Naive B cell (primary cell): Measurements from ENCODE around the gene TMEM94. TPM values are rescaled to one million over a fixed set of nuclear protein-coding genes. Genes with fewer than 3 reads are reported as not detected.
"Not testable (repeated sequence)": the region's sequence is repeated elsewhere in the genome, so short reads cannot be mapped to it uniquely, and the experiment has no call there.

Experiments used
- ATAC-seq, 2 donors: fragments of 150-1000 bp; cut with Tn5 transposase; 2 replicates each; pipeline ENCODE4 v1.10.0; 2021; ENCODE audit warnings: low read depth in 2 of 2, mild to moderate bottlenecking in 2 of 2, moderate library complexity in 2 of 2
- DNase-seq: peaks from one replicate; pipeline ENCODE4 v3.0.0; 2022
- H3K27ac Mint-ChIP-seq, 6 donors: one replicate each; pipeline ENCODE4 v1.8.0; 2020 to 2022; ENCODE audit warnings: mild to moderate bottlenecking in 6 of 6, mixed read lengths in 6 of 6, moderate library complexity in 5 of 6, inconsistent platforms in 2 of 6
- H3K27me3 Mint-ChIP-seq, 3 donors: one replicate each; pipeline ENCODE4 v1.8.0; 2021 to 2022; ENCODE audit warnings: mixed read lengths in 3 of 3, mild to moderate bottlenecking in 1 of 3
- H3K36me3 Mint-ChIP-seq, 2 donors: one replicate each; pipeline ENCODE4 v1.8.0; 2020 to 2022; ENCODE audit warnings: mixed read lengths in 2 of 2, inconsistent platforms in 1 of 2, mild to moderate bottlenecking in 1 of 2
- H3K4me1 Mint-ChIP-seq, 3 donors: one replicate each; pipeline ENCODE4 v1.8.0; 2020 to 2022; ENCODE audit warnings: mixed read lengths in 3 of 3, inconsistent platforms in 1 of 3, mild to moderate bottlenecking in 1 of 3, moderate library complexity in 1 of 3
- H3K4me3 Mint-ChIP-seq, 8 donors: one replicate each; pipeline ENCODE4 v1.8.0; 2020 to 2022; ENCODE audit warnings: mild to moderate bottlenecking in 8 of 8, mixed read lengths in 8 of 8, moderate library complexity in 8 of 8, inconsistent platforms in 2 of 8
- H3K9me3 Mint-ChIP-seq, 7 donors: one replicate each; pipeline ENCODE4 v1.8.0; 2020 to 2022; ENCODE audit warnings: mixed read lengths in 7 of 7, mild to moderate bottlenecking in 5 of 7, inconsistent platforms in 2 of 7, moderate library complexity in 1 of 7
- polyA plus RNA-seq, 6 donors: library from polyadenylated mRNA; unstranded; fragments of 300-500 nt; fragmentation: Illumina TruSeq; gene quantifications; one replicate each; pipeline ENCODE4 v1.2.3, GENCODE V29; 2021; ENCODE audit warnings: low read depth in 6 of 6

The TMEM94 gene
- polyA plus RNA-seq, 6 donors from 2014 or later, result 6.3 to 25.9 (median 9.0) TPM

DNA sequence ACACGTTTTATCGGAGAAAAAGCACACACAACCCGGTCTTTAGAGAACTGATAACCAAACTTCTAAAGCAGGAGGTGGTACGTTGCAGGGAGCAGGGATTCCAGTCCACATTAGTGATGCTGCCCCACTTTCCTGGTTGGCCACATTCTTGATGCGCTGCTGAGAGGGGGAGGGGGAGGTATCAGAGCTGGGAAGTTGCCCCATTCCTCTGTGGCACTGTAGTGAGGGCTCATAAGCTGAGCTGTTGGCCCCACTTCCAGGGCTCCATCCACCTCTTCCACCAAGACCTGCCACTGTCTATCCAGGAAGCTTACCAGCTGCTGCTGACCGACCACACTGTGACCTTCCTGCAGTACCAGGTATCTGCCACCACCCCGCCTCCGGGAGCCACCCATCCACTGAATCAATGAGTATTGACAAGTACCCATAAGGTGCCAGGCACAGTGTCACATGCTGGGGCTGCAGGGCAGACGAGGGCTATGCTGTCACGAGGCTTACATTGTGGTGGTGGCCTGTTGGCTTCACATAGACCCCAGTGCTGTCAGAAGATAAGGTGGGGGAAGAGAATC lies 60.9 kb downstream of the TMEM94 start:
- ATAC-seq, result no peak
- H3K4me1 Mint-ChIP-seq, result peaks cover 15 to 21% (median 21%) of the 10 kb centered on the region in 3 donors
- H3K27me3 Mint-ChIP-seq, result no peaks in the 10 kb centered on the region
- H3K36me3 Mint-ChIP-seq, result no peaks in the 10 kb centered on the region
- peak overlapping the region; percentile 68 to 91 (median 84) for H3K4me3 Mint-ChIP-seq
- no peaks in the 10 kb centered on the region for H3K9me3 Mint-ChIP-seq
- no peak for DNase-seq
- peak overlapping the region in 4 of 6 donors; percentile 3 to 81 (median 28) for H3K27ac Mint-ChIP-seq

DNA sequence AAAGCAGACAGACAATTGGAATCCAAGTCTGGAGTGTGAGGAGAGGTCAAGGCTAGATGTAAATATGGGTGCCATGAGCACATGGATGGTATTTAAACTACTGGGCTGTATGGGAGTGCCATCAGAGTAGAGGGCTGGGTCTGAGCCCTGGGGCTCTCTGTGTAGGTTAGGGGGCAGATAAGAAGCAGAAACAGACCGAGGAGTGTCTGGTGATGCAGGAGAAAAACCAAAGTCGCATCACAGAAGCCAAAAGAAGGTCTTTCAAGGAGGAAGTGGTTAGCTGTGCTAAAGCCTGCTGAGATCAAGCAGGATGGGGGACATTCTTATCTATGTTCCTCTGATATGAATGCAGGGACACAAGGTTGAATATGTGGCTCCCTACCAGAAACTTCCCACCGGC lies 61.8 kb downstream of the TMEM94 start:
- H3K4me1 Mint-ChIP-seq, result peaks cover 15 to 21% (median 21%) of the 10 kb centered on the region in 3 donors
- peak; percentile 32 to 41 for ATAC-seq

DNA sequence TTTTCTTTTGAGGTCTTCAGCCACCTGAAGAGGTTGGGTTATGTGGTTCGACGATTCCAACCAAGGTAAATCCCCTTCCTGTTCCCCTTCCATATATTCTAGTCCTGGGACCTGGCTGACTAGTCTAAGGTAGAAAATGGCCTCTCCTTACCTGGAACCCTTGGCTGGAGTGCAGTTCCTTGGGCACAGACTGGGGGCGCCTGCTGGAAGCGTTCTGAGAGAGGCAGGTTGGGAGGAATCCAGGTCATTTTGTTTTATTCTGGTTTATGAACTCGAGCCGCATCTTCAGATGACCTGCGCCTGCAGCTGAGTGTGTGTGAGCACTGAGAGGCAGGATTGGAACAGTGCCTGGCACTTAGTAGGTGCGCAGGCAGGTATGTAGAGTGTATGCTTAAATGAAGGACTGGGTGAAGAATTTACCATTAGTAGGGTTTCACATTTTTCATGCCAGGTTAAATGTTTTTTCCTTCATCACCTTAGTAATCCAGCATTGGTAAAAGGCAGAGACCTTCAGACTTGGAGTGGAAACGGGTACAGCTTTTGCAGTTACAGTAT lies 62.6 kb downstream of the TMEM94 start:
- H3K4me3 Mint-ChIP-seq, result peak overlapping the region in 2 of 8 donors; percentile 19 to 85
- H3K9me3 Mint-ChIP-seq, result no peaks in the 10 kb centered on the region
- H3K36me3 Mint-ChIP-seq, result no peaks in the 10 kb centered on the region
- no peaks in the 10 kb centered on the region for H3K27me3 Mint-ChIP-seq
- peaks cover 15 to 21% (median 21%) of the 10 kb centered on the region in 3 donors for H3K4me1 Mint-ChIP-seq
- peak overlapping the region in 1 of 6 donors; percentile 64 for H3K27ac Mint-ChIP-seq
- no peak for DNase-seq
- ATAC-seq, result no peak

More for the DNA sequence above, 61.8 kb downstream of the TMEM94 start:
- peak; percentile 61 for DNase-seq
- Mint-ChIP-seq H3K27me3 (no peaks in the 10 kb centered on the region), H3K9me3 (no peaks in the 10 kb centered on the region), H3K36me3 (no peaks in the 10 kb centered on the region), H3K4me3 (peak overlapping the region; percentile 68 to 91 (median 84)), H3K27ac (peak overlapping the region in 5 of 6 donors; percentile 52 to 90 (median 86))

DNA sequence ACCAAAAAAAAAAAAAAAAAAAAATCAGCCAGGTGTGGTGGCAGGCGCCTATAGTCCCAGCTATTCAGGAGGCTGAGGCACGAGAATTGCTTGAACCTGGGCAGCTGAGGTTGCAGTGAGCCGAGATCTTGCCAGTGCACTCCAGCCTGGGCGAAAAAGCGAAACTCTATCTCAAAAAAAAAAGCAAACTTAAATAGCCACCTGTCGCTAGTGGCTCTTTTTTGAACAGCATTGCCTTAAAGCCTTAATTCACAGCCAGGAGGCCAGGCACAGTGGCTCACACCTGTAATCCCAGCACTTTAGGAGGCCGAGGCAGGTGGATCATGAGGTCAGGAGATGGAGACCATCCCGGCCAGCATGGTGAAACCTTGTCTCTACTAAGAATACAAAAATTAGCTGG lies 64.0 kb downstream of the TMEM94 start:
- not testable (repeated sequence) for ATAC-seq, H3K27ac Mint-ChIP-seq, DNase-seq, H3K36me3 Mint-ChIP-seq, H3K4me3 Mint-ChIP-seq, H3K9me3 Mint-ChIP-seq, H3K27me3 Mint-ChIP-seq
- peaks cover 15 to 27% (median 25%) of the 10 kb centered on the region in 3 donors for H3K4me1 Mint-ChIP-seq

DNA sequence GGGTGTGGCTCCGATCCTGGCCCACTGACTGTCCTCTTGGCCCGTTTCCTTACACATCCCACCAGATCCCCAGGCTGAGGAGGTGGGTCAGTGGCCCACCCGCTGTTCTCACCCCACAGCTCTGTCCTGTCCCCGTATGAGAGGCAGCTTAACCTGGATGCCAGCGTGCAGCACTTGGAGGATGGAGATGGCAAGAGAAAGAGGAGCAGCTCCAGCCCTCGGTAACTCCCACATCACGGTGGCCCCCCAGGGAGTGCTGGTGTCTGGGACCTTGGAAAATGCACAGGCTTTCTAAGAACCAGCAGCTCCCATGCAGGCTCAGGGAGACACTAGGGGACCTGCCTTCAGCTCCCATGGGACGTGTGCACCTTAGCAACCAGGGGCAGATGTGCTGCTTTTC lies 64.9 kb downstream of the TMEM94 start:
- no peak overlapping the region for H3K27ac Mint-ChIP-seq
- ATAC-seq, result no peak

DNA sequence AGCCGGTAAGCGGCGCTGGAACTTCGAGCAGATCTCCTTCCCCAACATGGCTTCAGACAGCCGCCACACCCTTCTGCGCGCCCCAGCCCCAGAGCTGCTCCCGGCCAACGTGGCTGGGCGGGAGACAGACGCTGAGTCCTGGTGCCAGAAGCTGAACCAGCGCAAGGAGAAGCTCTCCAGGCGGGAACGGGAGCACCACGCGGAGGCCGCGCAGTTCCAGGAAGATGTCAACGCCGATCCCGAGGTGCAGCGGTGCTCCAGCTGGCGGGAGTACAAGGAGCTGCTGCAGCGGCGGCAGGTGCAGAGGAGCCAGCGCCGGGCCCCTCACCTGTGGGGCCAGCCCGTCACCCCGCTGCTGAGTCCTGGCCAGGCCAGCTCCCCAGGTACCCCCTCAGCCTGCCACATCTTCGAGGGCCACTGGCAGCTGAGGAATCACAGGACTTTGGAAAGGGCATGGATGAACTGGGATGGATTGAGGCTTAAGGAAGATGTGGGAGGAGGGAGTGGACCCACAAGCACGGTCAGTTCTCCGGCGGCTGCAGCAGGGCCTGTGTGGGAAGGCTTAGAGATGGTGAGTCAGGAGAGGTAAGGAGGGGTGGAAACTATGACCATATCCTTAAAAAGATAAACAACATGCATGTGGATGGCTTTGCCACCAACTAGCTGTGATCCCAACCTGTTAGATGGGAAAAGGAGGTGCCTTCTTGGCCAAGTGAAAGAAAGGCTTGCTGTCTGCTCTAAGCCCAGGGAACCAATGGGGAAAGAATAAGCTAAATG lies 65.7 kb downstream of the TMEM94 start:
- Mint-ChIP-seq H3K4me3 (peak overlapping the region in 4 of 8 donors; percentile 12 to 82 (median 58)), H3K27me3 (no peaks in the 10 kb centered on the region), H3K27ac (peak overlapping the region in 1 of 6 donors; percentile 30), H3K9me3 (no peaks in the 10 kb centered on the region), H3K36me3 (no peaks in the 10 kb centered on the region), H3K4me1 (peaks cover 19 to 32% (median 29%) of the 10 kb centered on the region in 3 donors)
- ATAC-seq, result no peak
- no peak for DNase-seq

More for the DNA sequence above, 64.9 kb downstream of the TMEM94 start:
- no peak for DNase-seq
- no peaks in the 10 kb centered on the region for H3K9me3 Mint-ChIP-seq
- no peaks in the 10 kb centered on the region for H3K36me3 Mint-ChIP-seq
- H3K4me3 Mint-ChIP-seq, result no peak overlapping the region
- H3K27me3 Mint-ChIP-seq, result no peaks in the 10 kb centered on the region
- peaks cover 17 to 30% (median 26%) of the 10 kb centered on the region in 3 donors for H3K4me1 Mint-ChIP-seq

DNA sequence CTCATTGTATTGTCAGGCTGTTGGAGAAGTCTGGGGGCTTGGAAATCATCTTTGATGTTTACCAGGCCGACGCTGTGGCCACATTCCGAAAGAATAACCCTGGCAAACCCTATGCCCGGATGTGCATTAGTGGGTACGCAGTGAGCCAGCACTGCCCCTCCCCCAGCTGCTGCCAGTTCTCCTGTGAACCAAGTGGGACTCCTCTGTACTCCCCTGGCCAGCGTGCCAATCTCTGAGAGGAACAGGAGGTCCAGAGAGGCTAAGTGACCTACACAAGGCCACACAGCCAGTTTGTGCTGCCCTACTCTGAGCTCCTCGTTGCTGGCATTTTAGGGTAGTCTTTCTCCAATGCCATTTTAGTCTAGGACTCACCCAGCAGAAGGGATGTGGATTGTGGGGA lies 67.2 kb downstream of the TMEM94 start:
- no peak for DNase-seq
- ATAC-seq, result no peak
- Mint-ChIP-seq H3K4me3 (peak overlapping the region in 4 of 8 donors; percentile 45 to 80 (median 72)), H3K27ac (no peak overlapping the region), H3K27me3 (no peaks in the 10 kb centered on the region), H3K9me3 (no peaks in the 10 kb centered on the region), H3K36me3 (no peaks in the 10 kb centered on the region), H3K4me1 (peaks cover 5 to 19% (median 14%) of the 10 kb centered on the region in 3 donors)

DNA sequence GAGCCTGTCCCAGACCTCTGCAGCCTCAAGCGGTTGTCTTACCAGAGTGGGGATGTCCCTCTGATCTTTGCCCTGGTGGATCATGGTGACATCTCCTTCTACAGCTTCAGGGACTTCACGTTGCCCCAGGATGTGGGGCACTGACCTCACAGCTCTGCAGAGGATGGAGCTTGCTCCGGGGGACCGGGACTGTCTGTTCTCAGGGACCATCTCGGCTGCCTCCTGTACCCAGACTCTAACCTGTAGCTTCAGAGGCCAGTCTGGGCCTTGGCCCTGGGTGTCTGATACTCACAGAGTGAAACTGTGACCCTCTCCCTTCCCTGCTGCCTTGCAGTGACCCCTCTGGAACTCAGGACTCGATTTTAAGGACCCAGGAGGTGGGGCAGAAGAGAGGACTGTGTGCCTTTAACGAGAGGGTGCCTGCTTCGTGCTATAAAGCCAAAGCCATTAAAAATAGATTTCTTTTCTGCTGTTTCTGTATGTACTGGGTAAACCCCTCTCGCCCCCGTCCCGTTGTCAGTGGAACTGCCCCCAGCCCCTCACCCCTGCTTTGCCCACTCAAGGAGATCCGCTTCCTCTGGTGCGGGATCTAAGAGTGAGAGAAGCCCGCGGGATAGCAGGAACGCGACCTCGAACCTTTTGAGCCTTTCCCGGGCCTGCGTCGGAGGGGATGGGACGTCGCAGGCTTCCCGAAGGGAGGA lies 68.0 kb downstream of the TMEM94 start:
- no peaks in the 10 kb centered on the region for H3K27me3 Mint-ChIP-seq
- ATAC-seq (peak in 1 of 2 donors; percentile 3), DNase-seq (peak; percentile 25)
- H3K36me3 Mint-ChIP-seq, result no peaks in the 10 kb centered on the region
- H3K4me3 Mint-ChIP-seq, result peak overlapping the region; percentile 65 to 90 (median 78)
- H3K27ac Mint-ChIP-seq, result no peak overlapping the region
- no peaks in the 10 kb centered on the region for H3K9me3 Mint-ChIP-seq
- peaks cover 4 to 17% (median 12%) of the 10 kb centered on the region in 3 donors for H3K4me1 Mint-ChIP-seq

DNA sequence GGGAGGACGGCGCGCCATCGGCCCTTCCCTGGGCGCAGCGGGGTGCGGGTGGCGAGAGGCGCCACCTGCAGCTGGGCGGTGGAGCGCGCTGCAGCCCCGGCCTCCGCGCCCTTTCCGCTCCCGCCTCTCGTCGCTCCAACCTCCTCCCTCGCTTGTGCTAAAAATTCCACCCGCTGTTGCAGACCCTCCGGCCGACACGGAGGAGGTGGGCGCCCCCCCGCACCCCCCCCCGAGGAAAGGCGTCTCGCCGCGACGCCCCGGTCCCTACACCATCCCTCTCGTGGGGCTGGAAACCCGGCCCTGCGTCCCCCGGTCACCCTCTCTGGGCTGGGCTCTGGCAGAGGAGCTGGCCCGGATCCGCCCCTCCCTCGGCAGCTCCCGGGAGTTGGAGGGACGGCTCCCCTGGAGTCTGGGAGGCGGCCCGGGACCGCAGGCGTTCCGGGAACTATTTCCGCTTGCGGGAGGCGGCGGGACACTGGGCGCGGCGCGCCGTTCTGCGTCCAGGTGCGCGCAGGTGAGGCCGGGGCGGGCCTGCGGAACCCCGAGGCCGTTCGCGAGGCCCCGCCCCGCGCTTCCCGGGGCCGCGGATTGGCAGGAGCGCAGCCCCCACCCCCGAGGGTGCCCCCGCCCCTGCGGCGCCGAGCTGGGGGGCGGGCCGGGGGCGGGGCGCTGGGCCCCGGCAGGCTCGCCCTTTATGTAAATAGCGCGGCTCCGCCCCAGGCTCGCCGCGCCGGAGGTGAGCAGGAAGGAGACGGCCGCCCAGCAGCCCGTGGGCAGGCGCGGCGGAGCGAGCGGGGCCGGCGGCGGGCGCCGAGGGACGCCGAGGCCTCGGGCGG lies 68.8 kb downstream of the TMEM94 start, which contains the start of gene LLGL2:
Gene LLGL2 (plus strand): TSS at position 728 of the 836 bp plus-strand sequence. CDS start 17,730 bp downstream, outside the sequence.
- DNase-seq (peak; percentile 86), ATAC-seq (peak; percentile 87 to 89)
- no peaks in the 10 kb centered on the region for H3K27me3 Mint-ChIP-seq
- peak within 1 kb of the TSS in 1 of 6 donors; percentile 60 for H3K27ac Mint-ChIP-seq
- H3K36me3 Mint-ChIP-seq, result no peaks in the 10 kb centered on the region
- H3K4me1 Mint-ChIP-seq, result peaks cover 4 to 16% (median 12%) of the 10 kb centered on the region in 3 donors
- H3K4me3 Mint-ChIP-seq, result peak within 1 kb of the TSS; percentile 73 to 90 (median 80)
- H3K9me3 Mint-ChIP-seq, result no peaks in the 10 kb centered on the region

DNA sequence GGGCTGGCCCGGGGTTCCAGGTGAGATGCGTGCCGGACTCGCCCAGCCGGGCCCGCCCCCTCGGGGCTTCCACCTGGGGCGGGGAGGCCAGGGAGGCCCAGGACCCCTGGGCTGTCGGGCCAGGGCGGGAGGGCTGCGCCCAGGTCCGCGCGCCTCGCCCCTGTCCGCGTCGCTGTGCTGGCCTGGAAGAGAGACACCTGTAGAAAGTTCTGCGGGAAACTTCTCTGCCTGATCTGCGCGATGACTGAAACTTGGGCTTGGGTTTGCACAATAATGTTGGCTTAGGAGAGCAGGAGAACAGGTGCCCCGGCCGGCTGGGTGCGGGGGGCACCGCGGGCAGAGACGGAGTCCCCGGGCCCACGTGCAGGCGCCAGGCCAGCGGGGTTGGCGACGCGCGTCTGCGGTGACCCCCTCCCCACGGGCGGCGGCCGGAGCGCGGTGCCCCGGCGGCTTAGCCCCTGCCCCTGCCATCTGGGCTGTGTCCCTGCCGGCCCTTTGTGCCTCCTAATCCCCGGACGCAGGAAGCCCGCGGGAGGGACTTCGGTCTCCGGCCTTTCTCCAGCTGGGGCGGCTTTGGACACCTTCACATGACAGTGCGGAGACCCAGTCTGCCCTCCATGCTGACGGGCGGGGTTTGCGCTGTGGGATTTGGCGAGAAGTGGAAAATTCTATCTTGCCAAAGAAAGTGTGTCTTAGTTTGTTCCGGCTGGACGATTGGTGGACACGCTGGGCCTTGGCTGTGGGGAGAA lies 69.5 kb downstream of the TMEM94 start:
- ATAC-seq, result peak; percentile 12 to 15

DNA sequence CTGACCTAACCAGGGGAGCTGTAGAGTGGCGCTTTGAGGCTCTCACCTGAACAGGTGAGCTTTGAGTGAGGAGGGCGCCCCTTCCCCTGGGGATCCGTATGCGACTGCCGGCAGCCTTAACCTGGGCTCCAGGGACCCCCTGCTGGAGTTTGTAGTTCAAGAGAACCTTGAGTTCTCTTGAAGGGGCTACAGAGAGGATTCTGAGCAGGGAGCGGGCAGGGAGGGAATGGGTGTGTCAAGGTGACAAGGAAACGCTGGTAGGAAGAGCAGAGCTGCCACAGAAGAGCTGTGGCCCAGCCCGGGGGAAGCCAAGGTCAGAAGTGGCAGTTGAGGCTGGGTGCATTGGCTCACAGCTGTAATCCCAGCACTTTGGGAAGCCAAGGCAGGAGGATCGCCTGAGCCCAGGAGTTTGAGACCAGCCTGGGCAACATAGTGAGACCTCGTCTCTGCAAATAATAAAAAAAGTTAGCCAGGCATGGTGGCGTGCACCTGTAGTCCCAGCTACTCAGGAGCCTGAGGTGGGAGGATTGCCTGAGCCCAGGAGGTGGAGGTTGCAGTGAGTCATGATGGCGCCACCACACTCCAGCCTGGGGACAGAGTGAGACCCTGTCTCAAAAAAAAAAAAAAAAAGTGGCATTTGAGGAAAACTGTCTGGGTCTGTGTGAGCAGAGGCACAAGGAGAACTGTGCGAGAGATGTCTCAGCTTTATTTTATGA lies 70.3 kb downstream of the TMEM94 start:
- no peak for ATAC-seq
- Mint-ChIP-seq H3K36me3 (no peaks in the 10 kb centered on the region), H3K4me1 (peaks cover 4 to 16% (median 12%) of the 10 kb centered on the region in 3 donors), H3K27me3 (no peaks in the 10 kb centered on the region), H3K27ac (no peak overlapping the region), H3K9me3 (no peaks in the 10 kb centered on the region), H3K4me3 (peak overlapping the region; percentile 69 to 88 (median 79))
- no peak for DNase-seq

More for the DNA sequence above, 69.5 kb downstream of the TMEM94 start:
- peaks cover 4 to 16% (median 12%) of the 10 kb centered on the region in 3 donors for H3K4me1 Mint-ChIP-seq
- no peaks in the 10 kb centered on the region for H3K27me3 Mint-ChIP-seq
- peak overlapping the region in 1 of 6 donors; percentile 60 for H3K27ac Mint-ChIP-seq
- H3K36me3 Mint-ChIP-seq, result no peaks in the 10 kb centered on the region
- no peaks in the 10 kb centered on the region for H3K9me3 Mint-ChIP-seq
- DNase-seq, result no peak
- peak overlapping the region; percentile 69 to 88 (median 80) for H3K4me3 Mint-ChIP-seq
